HG03442 (cell line): ENCODE results near the gene PDK1.
A peak's percentile ranks its signal among the peaks of the same experiment; 100 is the strongest.
"Not testable (repeated sequence)": the region's sequence is repeated elsewhere in the genome, so short reads cannot be mapped to it uniquely, and the experiment has no call there.

Source experiments
- ATAC-seq: cut with Tn5 transposase; IDR thresholded peaks from one replicate; pipeline ENCODE4 v1.9.1; 2021; ENCODE audit warnings: mild to moderate bottlenecking, moderate library complexity; ENCODE audit not compliant: unreplicated experiment

Gene PDK1

DNA sequence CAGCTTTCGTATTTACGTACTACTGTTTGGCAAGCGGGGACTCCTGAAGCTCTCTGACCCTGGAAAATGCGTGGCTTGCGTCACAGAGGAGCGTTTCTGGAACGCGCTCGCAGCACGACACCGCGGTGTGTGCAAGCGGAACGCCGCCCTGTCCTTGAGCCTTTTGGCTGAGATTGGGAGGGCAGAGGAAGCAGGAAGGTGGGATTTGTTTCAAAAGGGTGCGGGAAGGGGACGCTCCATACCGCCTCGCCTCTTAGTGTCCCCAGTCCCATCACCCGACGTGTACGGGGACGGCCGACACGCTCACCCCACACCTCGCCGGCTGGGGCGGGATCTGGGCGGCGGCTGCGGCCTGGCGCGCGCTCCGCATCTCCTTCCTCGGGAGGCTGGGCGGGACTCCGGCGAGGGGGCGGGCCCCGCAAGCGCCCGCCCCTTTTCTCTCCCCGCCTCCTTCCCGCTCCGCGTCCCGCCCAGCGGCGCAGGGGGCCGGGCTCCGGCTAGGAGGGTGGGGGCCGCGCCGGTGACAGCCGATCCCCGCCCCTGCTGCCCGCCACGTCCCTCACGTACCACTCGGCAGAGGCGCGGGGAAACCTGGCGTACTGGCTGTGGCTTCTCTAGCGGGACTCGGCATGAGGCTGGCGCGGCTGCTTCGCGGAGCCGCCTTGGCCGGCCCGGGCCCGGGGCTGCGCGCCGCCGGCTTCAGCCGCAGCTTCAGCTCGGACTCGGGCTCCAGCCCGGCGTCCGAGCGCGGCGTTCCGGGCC is at the start of gene PDK1:
Gene PDK1 (plus strand): TSS at position 569 of the 762 bp plus-strand sequence. CDS start 61 bp downstream, at position 630.
- ATAC-seq, result peak; percentile 80

DNA sequence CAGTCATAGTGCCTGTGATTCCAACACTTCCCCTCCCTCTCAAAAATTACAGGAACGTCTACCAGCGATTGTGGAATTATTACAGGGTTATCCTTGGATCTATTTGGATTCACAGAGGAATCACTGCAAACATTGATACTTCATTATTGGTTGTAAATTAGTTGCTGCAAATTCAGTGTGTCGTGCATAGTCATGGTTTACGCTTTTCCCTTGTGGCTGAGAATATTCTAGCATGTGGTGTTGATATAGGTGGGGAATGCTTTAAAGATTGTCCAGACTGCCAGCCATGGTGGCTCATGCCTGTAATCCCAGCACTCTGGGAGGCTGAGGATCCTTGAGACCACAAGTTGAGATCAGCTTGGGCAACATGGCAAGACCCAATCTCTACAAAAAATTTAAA is 48.7 kb upstream of the PDK1 start:
- ATAC-seq, result no peak

DNA sequence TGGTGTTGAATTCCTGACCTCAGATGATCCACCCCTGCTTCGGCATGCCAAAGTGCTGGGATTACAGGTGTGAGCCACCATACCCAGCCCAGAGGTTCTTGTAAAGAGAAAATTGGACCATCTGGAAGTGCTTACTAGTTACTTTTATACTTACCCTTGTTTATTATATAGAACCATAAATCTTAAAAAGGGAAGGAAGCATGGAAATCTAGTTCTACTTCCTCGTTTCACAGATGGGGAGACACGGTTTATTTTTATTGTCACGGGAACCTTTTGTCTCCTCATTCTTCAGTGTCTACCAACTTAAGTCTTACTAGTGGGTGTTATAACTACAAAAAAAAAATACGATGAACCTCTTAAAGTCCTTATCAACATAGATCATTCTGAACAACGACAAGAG is 45.8 kb upstream of the PDK1 start:
- ATAC-seq, result no peak

DNA sequence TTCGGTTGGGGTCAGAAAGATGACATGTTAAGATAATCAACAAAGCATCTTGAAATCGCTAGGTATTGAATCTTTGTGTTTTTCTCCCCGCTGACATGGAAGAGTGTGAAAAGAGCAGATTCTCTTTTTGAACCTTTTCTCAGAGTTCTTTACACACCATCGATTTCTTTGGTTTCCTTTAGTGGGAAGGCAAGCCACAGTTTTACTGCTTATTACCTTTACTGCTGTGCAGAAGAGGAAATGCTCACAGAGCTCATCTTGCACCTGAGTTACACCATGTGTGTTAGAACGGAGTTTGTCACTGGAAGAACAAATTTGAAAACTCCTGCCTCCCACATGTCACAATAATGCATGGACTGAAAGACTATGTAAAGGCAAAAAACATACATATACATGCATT is 45.3 kb upstream of the PDK1 start:
- ATAC-seq, result no peak

DNA sequence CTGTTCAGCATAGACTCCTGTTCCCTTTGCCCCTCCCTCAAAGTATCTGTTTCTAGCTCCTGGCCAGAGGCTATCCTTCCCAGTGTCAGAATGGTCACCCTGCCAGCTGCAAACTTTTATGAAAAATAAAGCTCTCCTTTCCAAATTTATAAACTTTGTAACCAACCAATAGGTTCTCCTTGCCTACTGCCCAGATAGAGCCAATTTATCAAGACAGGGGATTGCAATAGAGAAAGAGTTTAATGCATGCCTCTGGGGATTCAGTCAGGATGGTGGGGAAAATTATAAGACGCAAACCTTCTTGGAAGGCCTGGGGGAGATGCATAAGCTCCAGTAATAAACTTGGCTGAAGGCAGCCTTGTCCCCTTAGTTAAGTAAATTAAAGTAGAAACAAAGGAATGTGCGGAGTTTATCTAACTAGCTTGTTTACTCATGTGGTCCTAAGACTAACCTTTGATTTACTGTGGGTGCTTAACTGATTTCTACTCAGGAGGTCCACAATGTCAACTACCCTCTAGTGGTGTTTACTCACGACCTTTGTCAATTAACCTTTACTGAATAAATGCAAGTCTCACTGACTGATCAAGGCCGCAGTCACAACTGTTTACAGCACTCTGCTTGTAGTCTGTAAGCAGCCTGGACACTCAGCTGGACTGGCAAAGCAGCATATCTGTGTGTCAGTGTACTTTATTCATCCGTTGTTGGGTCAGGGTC is 42.9 kb upstream of the PDK1 start:
- no peak for ATAC-seq

DNA sequence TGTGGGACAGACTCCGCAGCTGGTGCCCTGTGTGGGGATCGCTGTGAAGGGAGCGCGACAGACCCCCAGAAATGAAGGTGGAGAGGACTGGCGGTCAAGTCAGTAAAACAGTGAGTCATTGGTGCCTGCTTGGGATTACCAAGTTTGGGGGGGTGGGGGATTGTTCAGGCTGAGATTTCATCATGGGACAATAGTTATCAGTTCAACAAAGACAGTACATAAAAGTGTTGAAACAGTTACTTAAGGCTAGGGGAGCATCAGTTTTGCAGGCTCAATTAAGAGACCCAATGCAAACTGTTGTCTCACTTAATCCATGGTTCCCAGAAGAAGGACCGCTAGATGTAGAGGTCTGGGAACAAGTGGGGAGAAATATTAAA is 42.4 kb upstream of the PDK1 start:
- no peak for ATAC-seq

DNA sequence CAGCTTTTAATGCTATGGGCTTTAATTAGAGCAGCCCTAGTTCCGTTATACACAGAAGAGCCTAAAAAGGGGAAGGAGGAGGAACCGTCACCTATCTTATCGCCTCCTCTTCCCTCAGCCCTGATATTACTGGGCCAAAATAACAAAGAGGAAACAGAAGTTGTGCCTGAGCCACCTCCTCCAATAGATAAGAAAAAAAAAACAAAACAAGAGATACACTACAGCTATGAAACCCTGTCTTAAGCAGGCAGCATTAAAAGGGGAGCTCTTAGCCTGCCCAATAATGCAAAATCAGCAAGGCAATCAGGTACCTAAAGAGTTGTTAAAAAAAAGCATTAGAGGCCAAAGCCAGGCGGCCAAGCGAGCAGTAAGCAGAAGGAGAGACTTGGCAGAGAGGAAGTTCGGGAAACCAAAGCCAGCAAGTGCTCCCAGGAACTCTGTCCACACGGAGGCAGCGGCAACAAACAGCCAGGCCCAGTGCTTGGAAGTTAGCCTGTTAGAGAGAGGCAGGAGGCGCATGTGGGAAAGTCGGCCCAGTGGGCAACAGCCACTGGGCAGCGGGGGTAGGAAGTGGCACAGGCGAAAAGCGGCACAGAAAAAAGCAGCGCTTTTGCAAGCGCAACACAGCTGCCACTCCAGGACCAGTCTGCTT is 41.8 kb upstream of the PDK1 start:
- ATAC-seq, result no peak

DNA sequence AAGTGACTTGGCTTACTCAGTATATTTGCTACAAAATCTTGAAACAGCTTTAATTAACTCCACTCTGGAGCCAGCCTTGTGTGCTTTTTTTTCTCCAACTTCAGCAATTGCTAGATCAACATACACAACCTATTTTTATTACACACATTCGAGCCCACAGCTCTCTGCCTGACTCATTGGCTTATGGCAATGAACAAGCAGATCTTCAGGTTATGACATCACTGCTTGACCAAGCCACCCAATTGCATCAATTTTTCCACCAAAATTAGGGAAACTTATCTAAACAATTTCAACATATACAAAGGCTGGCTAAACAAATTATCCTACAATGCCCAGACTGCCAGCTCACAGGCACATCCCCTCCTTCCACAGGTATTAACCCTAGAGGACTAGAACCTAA is 39.6 kb upstream of the PDK1 start:
- no peak for ATAC-seq

DNA sequence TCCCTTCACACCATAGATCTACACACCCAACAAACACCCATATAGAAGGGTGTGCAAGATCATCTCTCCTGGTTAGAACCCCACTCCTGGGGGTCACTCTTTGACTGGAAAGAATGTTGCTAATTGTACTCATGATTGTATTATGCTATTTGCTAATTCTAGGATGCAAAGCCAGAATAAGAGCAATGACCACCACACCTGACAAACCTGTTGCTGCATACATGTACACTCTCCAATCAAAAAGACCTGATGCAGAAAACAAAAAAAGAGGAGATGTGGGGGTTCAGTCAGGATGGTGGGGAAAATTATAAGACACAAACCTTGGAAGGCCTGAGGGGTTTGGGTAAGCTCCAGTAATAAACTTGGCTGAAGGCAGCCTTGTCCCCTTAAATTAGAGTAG is 36.9 kb upstream of the PDK1 start:
- ATAC-seq, result no peak

DNA sequence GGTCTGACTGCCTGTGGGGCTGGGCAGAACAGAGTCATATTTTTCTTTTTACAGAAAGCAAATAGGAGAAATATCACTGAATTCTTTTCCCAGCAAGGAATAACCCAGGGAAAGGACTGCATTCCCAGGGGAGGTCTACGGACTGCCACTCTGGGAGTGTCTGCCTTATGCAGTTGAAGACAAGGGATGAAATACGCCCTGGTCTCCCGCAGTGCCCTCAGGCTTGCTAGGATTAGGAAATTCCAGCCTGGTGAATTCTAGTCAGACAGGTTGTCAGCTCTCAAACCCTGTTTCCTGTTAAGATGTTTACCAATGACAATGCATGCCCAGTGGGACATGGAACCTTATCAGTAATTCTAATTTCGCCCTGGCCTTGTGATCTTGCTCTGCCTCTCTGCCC is 30.3 kb upstream of the PDK1 start:
- no peak for ATAC-seq

DNA sequence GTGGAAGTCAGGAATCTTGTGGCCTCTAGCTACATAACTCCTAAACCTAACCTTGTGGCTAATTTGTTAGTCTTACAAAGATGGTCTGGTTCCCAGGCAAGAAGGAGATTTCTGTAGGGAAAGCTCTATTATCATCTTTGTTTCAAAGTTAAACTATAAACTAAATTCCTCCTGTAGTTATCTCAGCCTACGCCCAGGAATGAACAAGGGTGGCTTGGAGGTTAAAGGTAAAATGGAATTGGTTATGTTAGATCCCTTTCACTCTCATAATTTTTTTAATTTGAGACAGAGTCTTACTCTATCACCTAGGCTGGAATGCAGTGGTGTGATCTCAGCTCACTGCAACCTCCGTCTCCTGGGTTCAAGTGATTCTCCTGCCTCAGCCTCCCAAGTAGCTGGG is 24.6 kb upstream of the PDK1 start:
- no peak for ATAC-seq

DNA sequence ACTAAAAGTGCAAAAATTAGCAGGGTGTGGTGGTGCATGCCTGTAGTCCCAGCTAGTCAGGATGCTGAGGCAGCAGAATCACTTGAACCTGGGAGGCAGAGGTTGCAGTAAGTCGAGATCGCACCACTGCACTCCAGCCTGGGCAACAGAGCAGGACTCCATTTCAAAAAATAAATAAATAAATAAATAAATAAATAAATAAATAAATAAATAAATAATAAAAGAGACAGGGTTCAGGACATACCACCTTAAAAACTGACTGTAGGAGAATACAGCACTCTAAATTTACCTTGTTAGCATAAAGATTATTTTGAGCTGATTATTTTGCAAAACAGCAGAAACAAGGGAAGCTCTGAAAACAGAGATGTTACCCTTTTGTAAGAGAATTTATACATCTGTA is 23.4 kb upstream of the PDK1 start:
- ATAC-seq, result not testable (repeated sequence)

DNA sequence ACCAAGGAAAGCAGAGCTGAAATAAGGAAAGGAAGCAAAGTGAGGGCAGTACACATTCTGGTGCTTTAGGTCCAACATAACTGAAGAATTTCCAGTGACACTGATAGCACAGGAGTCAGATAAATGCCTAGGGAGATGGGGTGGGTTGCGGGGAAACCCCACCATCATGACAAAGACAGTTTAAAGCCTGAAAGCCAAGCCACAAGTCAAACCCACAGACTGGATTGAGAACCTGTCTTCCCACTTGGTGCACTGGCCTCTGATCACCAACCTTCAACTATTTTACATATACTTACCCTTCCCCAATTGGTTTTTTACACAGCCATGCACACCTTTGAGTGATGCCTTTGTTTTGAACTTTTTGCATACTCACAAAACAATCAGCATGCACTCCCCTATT is 22.2 kb upstream of the PDK1 start:
- ATAC-seq, result no peak

DNA sequence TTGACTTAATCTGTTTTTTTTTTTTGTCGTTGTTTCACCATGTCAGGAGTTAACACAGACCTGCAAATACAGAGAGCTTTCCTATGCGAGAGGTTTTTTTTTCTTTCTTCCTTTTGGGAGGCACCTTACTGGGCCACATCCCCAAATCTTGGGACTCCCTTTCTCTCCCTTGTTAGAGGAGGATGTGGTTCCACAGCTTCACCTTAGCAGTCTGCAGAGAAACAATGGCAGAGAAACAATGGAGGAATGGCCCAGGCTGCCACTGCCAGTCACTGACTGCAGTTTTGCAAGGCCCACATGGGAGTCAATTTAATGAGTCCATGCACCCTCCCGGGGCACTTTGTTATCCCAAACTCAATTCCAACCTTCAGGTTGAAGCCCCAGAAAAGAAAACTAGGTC is 20.8 kb upstream of the PDK1 start:
- ATAC-seq, result no peak

DNA sequence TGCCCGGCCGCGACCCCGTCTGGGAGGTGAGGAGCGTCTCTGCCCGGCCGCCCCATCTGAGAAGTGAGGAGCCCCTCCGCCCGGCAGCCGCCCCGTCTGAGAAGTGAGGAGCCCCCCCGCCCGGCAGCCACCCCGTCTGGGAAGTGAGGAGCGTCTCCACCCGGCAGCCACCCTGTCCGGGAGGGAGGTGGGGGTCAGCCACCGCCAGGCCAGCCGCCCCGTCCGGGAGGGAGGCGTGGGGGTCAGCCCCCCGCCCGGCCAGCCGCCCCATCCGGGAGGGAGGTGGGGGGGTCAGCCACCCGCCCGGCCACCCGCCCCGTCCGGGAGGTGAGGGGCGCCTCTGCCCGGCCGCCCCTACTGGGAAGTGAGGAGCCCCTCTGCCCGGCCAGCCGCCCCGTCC is 18.0 kb upstream of the PDK1 start:
- not testable (repeated sequence) for ATAC-seq

DNA sequence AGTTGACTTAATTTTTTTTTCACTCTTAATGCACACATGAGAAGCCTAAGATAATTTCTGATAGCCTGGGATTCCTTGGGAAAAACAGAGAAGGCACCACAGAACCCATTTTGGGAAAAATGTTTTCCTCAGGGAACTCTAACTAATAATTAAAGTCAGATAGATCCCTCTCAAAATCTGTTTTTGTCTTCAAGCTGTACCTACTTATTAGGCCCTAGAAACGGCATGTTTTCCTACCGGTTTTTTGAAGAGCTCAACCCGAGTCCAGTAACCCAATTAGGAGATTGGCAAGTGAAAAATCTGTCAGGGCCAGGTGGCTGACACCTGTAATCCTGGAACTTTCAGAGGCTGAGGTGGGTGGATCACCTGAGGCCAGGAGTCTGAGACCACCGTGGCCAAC is 16.1 kb upstream of the PDK1 start:
- ATAC-seq, result no peak

DNA sequence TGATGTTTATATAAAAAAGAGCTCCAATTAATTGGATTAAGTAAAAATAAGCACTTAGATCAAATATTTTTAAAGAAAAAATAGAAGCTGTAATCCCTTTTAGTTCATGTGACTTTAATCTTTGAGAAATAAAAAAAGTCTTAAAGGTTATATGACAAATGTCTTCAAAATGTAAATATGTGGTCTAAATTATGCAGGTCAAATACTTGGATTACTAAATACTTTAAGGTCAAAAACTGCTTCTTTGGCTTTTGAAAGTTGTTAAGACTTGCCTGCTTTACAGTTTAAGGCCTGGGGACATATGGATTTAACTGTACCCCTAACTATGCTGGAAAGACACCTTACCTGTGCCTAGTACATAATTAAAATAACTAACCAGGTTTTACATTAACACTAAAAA is 15.5 kb upstream of the PDK1 start:
- no peak for ATAC-seq

DNA sequence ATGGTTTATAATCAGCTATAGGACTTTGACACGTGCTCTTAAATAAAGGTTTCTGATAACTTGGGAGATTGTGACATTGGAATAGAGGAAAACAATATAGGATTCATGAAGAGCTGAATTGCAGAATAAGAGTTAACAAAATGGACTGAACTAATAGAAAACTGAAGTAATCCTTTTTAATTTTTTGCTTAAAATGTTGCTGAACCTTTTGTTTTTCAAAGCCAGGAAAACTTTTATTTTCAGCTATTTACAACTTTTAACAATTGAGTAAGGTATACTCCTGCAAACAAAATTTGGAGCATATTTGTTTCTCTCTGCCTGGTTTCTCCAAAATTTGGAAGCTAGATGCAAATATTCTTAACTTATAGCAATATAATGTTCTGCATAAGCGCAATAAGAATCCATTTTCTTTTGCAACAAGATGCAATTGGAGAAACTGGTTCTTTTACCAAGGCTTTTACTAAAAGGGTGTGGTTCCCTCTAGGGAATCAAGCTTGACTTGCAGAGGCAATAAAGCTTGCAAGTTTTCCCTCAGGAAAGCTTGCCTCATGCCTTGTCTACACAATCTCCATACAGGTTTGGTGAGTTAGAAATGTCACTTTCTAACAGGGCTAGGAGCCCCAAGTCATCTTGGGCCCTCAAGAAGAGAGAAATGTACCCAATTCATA is 10.3 kb upstream of the PDK1 start:
- no peak for ATAC-seq

DNA sequence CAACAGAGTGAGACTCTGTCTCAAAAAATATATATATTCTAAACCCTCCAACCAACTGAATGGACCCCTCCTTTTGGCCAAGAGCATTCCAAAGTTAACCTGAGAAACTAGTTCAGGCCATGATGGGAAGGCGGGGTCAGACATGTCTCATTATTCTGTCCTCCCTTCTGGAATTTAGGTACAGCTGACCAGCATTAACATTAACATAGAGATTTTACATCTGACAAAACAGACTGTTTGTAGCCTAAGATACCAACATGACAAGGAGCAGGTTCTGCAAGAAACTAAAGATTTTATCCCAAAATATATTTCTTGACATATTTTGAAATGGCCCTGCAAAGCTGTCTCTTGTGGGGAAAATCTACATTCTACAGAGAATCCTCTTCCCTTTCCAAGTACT is 6.8 kb upstream of the PDK1 start:
- no peak for ATAC-seq

DNA sequence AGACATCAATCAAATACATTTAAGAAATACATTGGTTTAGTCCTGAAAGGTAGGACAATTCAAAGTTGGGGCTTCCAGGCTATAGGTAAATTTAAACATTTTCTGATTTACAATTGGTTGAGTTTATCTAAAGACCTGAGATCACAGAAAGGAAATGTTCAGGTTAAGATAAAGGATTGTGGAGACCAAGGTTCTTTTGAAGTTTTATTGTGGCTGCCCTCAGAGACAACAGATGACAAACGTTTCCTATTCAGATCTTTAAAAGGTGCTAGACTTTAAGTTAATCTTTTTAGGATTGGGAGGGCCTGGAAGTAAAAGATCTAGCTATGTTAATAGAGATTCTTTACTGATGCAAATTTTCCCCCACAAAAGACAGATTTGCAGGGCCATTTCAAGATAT is 6.1 kb upstream of the PDK1 start:
- not testable (repeated sequence) for ATAC-seq

DNA sequence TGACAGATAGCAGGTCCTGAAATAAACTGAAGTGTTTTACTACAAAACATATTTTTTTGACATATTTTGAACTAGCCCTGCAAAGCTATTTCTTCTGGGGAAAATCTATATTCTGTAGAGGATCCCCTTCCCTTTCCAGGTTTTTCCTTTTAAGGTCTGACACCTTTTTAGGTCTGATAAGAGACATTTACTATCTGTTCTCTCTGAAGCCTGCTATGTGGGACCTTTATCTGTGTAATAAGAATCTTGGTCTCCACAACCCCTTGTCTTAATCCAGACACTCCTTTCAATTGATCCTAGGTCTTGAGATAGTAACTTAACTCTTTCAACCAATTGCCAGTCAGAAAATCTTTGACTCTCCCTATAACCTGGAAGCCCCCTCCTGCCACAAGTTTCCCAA is 5.5 kb upstream of the PDK1 start:
- no peak for ATAC-seq

DNA sequence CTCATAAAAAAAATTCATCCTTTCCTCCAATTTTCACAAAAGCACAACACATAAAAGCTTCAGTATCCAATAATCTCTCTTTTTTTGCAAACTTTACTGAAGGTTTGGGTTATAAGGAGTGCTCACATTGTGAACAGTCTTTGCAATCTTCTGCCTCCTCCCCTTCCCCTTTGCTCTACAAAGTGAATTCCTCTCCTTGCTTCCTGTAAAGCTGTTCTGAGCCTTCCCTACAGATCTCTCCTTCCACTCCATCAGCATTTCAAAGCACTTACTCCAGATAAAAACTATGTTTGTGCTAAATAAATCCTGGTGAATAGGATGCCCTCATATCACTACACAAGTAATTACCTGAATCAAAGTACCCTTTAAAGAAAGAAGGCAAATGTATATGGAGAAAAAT is 4.6 kb upstream of the PDK1 start:
- no peak for ATAC-seq
